Measurements from ENCODE around the gene WDR46.
A peak's percentile ranks its signal among the peaks of the same experiment; 100 is the strongest.

WDR46 gene

DNA sequence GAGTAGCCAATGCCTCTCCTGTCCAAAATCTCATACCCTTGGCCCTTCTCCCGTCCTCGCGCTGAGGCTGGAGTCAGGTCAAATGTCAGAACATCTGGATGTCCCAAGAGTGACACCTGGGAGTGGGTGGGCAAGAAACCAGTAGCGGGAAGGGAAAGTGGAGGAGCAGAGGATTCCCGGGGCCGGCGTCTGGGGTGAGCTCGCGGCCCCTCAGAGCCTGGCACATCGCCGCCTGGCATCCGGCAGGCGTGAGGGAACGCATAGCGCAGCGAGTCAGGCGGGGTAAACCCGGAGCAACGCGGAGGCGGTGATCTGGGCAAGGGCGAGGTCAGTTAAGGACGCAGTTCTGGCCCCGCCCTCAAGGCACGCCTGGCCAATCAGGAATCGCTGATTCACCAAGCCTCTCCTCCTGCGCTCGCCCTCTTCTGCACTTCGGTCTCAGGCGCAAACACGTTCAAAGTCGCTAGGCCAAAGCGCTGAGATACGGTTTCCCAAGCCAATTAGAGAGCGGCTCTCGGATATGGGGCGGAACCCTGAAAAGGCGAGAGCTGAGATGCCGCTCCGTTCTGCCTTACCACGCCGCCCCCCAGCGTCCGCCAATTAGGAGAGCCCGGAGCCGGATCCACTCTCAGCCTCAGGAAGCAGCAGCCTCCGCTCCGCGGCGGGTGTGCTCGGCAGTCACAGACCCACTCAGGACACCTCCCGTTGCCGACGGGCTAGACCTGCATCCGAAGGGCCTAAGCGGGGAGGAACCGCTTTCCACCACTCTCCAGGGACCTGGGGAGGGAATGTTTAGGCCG is 39.9 kb downstream of the WDR46 start:
- H3K9me3 ChIP-seq, result no peaks in the 10 kb centered on the region
- H3K4me3 ChIP-seq (ENCODE audit: low read depth, low read length), result peak overlapping the region; percentile 72
- peaks cover 12% of the 10 kb centered on the region for H3K4me1 ChIP-seq
- peak; percentile 98 for DNase-seq
- H3K27me3 ChIP-seq, result no peaks in the 10 kb centered on the region
- TF ChIP-seq CTCF (IDR thresholded peaks at IDR 0.05; ENCODE audit: low read depth, low read length), result no peak
- no peaks in the 10 kb centered on the region for H3K36me3 ChIP-seq

DNA sequence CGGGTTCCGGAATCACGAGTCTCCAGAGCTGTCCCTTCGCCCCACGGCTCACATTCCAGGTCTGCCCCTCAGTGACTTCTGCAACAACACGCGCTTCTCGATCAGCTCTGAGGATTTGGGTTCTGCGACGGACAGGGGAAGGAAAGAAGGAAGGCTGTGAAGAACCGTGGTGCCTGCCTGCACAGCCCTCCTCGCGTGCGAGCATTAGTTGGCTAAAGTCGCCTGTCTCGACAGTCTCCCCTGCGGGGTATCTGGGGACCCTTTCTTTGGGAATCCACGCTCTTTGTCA is 40.5 kb downstream of the WDR46 start:
- DNase-seq, result peak; percentile 38
- H3K4me3 ChIP-seq (ENCODE audit: low read depth, low read length), result peak overlapping the region; percentile 70
- no peak for TF ChIP-seq CTCF (IDR thresholded peaks at IDR 0.05; ENCODE audit: low read depth, low read length)
- H3K4me1 ChIP-seq, result peaks cover 12% of the 10 kb centered on the region
- no peaks in the 10 kb centered on the region for H3K9me3 ChIP-seq
- no peaks in the 10 kb centered on the region for H3K36me3 ChIP-seq
- H3K27me3 ChIP-seq, result no peaks in the 10 kb centered on the region

DNA sequence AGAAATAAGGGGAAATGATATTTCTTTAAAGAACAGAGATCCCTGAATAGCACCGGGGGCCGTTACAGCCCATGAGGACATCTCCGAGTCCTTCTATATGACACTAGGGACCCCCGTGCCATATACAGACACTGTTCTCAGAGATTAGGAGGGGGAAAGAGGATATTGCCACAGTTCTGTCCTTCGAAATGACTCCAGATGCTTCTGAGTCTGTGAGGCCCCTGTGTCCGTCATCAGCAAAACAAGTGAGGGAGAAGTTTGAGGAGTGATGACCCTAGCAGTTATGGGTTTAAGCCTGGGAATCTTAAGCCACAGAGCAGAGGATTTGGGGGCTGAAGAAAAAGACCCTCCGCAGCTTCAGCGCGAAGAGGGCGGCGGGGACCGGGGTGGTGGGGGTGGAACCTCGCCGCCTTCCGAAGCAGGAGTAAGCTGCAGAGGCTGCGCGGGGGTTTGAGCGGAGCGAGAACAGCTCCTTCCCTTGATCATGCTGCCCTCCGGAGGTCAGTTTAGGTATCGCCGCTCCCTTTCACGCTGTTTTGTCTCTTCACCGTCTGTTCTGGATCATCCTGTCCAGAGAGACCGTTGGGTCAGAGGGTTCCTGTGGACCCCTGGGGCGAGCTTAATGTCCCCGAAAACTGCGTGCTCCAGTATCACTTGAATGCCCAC is 40.9 kb downstream of the WDR46 start:
- peak; percentile 89 for TF ChIP-seq CTCF (IDR thresholded peaks at IDR 0.05; ENCODE audit: low read depth, low read length)
- H3K4me1 ChIP-seq, result peaks cover 12% of the 10 kb centered on the region
- H3K9me3 ChIP-seq, result no peaks in the 10 kb centered on the region
- no peaks in the 10 kb centered on the region for H3K36me3 ChIP-seq
- H3K27me3 ChIP-seq, result peaks cover 4% of the 10 kb centered on the region; the same call in 1 of the 2 replicates
- peak overlapping the region; percentile 70 for H3K4me3 ChIP-seq (ENCODE audit: low read depth, low read length)
- DNase-seq, result peak; percentile 90

GRCh38 chr6:33243476-33243875 is 45.6 kb downstream of the WDR46 start:
- Histone ChIP-seq H3K27me3 (peaks cover 29% of the 10 kb centered on the region), H3K36me3 (no peaks in the 10 kb centered on the region), H3K4me1 (peaks cover under 1% of the 10 kb centered on the region; the same call in 1 of the 2 replicates), H3K4me3 (ENCODE audit: low read depth, low read length) (no peak overlapping the region), H3K9me3 (no peaks in the 10 kb centered on the region)
- DNase-seq, result no peak
- no peak for TF ChIP-seq CTCF (IDR thresholded peaks at IDR 0.05; ENCODE audit: low read depth, low read length)

- no peak for TF ChIP-seq CTCF (IDR thresholded peaks at IDR 0.05; ENCODE audit: low read depth, low read length)
- peaks cover 34% of the 10 kb centered on the region for H3K27me3 ChIP-seq
- H3K4me3 ChIP-seq (ENCODE audit: low read depth, low read length), result no peak overlapping the region
- no peaks in the 10 kb centered on the region for H3K36me3 ChIP-seq
- DNase-seq, result no peak
- H3K9me3 ChIP-seq, result no peaks in the 10 kb centered on the region
- no peaks in the 10 kb centered on the region for H3K4me1 ChIP-seq
Observed at GRCh38 chr6:33241968-33242367, 47.1 kb downstream of the WDR46 start.

DNA sequence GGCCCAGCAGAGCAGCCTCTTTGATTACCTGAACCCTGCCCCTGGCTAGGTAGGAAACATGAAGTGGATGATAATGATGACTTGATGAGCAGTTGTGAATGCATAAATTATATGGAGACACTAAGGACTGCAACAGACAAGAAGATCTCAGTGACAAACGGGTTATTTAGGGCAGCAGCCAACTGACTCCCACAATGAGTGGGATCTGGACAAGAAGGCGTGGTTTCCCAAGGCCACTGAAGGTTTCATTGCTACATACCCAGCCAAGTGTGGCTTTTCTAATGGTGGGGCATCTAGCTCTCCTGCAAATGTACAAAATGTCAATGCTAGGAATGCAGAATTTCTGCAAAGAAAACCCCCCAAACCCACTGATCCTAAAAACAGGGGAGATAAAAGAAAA is 51.3 kb downstream of the WDR46 start:
- H3K4me1 ChIP-seq, result no peaks in the 10 kb centered on the region
- no peaks in the 10 kb centered on the region for H3K36me3 ChIP-seq
- H3K27me3 ChIP-seq, result peaks cover 28% of the 10 kb centered on the region
- no peak overlapping the region for H3K4me3 ChIP-seq (ENCODE audit: low read depth, low read length)
- H3K9me3 ChIP-seq, result no peaks in the 10 kb centered on the region
- no peak for TF ChIP-seq CTCF (IDR thresholded peaks at IDR 0.05; ENCODE audit: low read depth, low read length)
- DNase-seq, result no peak

All from BE2C (cell line).